ENCODE data around the gene EPHB1. TPM values are rescaled to one million over a fixed set of nuclear protein-coding genes. Genes with fewer than 3 reads are reported as not detected.

Gene EPHB1
- 3.3 and 3.6 TPM in 2 replicates for total RNA-seq

GRCh38 chr3:134794950-134795745 is at the start of gene EPHB1:
EPHB1 (plus strand) TSS chr3:134795260.

Small RNA genes lying within 50 kb of the gene (small RNA-seq; reads per million reads assigned to genes)
- gene RNA5SP141 (not detected), gene RNU6-1174P (not detected)

Other genes with a start within 250 kb of the EPHB1 start
- gene KY, start 144.2 kb upstream of the EPHB1 start, total RNA-seq: not detected in 2 replicates